KOPT-K1 (cell line): ENCODE data around the gene KRABD2.
"Not testable (repeated sequence)": the region's sequence is repeated elsewhere in the genome, so short reads cannot be mapped to it uniquely, and the experiment has no call there.

Experiments used
- H3K27ac ChIP-seq: fragments of 200-600 bp; sonication (generic); 2 replicates; pipeline ENCODE4 v1.5.1; 2016; ENCODE audit warnings: antibody characterized with exemption, mild to moderate bottlenecking, low read depth, low read length; ENCODE audit not compliant: poor library complexity, severe bottlenecking
- H3K36me3 ChIP-seq: fragments of 200-600 bp; sonication (generic); 2 replicates; pipeline ENCODE4 v1.5.1; 2017; ENCODE audit warnings: antibody characterized with exemption, mild to moderate bottlenecking, low read length, moderate library complexity; ENCODE audit not compliant: insufficient read depth
- H3K9me3 ChIP-seq: fragments of 200-600 bp; sonication (generic); 2 replicates; pipeline ENCODE4 v1.5.1; 2017; ENCODE audit warnings: antibody characterized with exemption, low read length, mild to moderate bottlenecking; ENCODE audit not compliant: insufficient read depth, poor library complexity, severe bottlenecking

The KRABD2 gene

GRCh38 chr17:8402921-8403536, 26.5 kb upstream of the KRABD2 start:
- no peaks in the 10 kb centered on the region for H3K9me3 ChIP-seq

DNA sequence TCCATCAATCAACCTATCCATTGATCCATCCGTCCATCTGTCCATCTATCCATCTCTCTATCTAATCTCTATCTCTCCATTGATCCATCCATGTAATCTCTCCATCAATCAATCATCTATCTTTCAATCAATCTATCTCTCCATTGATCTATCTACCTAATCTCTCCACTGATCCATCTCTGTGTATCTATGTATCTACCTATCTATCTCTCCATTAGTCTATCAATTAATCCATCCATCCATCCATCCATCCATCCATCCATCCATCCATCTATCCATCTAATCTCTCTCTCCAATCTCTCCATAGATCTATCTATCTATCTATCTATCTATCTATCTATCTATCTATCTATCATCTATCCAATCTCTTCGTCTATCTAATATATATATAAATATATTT, 24.6 kb upstream of the KRABD2 start:
- H3K27ac ChIP-seq = no peak overlapping the region
- no peaks in the 10 kb centered on the region for H3K9me3 ChIP-seq
- no peaks in the 10 kb centered on the region for H3K36me3 ChIP-seq

More at GRCh38 chr17:8402921-8403536, 26.5 kb upstream of the KRABD2 start:
- H3K27ac ChIP-seq = no peak overlapping the region
- H3K36me3 ChIP-seq = no peaks in the 10 kb centered on the region

DNA sequence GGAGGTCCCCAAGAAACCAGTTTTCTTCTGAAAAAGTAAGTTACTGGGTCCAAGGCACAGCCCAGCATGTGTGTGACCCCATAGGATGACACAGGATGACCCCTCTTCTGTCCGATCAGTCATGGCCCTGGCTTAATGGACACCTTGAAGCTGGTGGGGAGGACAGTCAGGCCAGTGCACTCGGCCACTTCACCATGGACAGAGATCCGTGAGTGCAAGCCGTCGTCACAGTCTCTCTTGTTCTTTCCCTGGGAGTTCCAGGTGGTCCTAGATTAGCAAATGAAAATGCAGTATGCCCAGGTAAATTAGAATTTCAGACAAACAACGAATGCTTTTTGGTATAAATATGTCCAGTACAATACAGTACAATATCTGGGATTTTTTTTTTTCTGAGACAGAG, 22.5 kb upstream of the KRABD2 start:
- no peak overlapping the region for H3K27ac ChIP-seq
- no peaks in the 10 kb centered on the region for H3K36me3 ChIP-seq
- no peaks in the 10 kb centered on the region for H3K9me3 ChIP-seq

- Histone ChIP-seq H3K9me3 (no peaks in the 10 kb centered on the region), H3K36me3 (no peaks in the 10 kb centered on the region), H3K27ac (no peak within 1 kb of the TSS)
Measured at GRCh38 chr17:8397636-8398035, 21.1 kb upstream of the KRABD2 start, which contains the start of gene RNF222. TSS of gene RNF222 (minus strand) at chr17:8397827. CDS start at chr17:8393461, 4,366 bp downstream.

GRCh38 chr17:8394497-8394896, 18.0 kb upstream of the KRABD2 start:
- H3K36me3 ChIP-seq, H3K9me3 ChIP-seq, H3K27ac ChIP-seq: not testable (repeated sequence)

DNA sequence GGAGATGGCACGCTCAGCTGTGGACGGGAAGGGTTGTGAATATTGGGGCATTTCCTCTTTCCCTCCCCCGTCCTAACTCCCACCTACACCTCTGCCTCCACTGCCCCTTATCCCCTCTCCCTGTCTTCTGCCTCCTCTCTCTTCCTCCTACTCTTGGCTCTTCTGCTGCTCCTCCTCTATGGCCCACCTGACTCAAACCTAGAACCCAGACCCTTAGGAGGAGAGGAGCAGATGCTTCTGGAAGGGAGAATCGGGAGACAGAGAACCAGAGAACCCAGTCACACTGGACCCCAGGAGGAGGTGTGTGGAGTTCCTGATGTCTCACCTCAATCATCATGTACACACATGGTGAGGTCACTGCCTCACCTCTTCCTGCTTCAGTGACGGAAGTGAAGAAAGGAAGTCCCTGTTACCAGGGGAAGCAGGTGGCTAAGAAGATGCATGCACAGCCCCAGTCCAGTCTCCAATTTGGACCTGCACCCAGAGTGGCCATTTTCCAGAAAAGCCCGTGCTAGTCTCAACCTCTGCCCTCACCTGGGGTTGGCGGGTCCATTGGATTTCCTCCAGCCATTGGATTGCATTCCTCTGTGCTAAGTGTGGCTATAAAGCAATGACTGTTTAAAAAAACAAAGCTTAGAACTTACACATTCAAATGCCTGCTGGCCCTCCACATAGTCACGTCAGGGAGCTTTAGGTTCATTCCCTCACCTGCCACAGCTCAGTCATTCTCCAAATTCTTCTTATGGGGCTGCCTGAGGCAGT, 17.1 kb upstream of the KRABD2 start:
- peak overlapping the region; percentile 24 for H3K27ac ChIP-seq
- no peaks in the 10 kb centered on the region for H3K9me3 ChIP-seq
- H3K36me3 ChIP-seq = no peaks in the 10 kb centered on the region

DNA sequence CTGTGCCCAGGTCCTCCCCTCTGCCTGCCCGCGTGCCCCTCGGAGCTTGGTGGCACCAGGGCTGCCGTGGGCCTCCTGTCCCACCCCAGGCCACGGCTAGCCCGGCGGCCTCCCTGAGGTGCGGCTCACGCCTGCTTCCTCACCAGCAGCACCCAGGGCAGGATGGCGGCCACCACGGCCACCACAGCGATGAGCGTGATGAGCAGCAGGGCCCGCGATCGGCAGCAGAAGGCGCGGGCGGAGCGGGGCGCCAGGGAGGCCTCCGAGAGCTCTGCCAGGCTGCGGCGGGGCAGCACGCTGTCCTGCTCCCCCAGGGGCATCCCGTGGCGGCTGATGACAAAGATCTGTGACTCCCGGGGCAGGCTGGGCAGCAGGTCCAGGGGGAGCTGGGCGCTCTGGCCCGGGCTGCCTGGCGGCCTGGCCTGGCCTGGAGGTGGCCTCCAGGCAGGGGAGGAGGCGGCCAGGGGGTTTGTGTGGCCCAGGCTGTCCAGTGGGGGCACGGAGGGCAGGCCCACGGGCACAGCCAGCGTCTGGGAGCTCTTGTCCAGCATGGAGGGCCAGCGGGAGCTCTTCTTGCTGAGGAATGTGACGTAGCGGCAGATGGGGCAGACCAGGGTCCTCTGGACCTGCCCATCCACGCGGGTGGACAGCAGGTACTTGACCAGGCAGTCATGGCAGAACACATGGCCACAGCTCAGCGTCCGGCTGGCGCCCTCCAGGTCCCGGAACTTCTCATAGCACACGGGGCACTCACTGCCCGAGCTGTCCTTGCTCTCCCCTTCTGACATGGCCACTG, 16.4 kb upstream of the KRABD2 start:
- Histone ChIP-seq H3K9me3 (no peaks in the 10 kb centered on the region), H3K27ac (peak overlapping the region; percentile 24), H3K36me3 (no peaks in the 10 kb centered on the region)

DNA sequence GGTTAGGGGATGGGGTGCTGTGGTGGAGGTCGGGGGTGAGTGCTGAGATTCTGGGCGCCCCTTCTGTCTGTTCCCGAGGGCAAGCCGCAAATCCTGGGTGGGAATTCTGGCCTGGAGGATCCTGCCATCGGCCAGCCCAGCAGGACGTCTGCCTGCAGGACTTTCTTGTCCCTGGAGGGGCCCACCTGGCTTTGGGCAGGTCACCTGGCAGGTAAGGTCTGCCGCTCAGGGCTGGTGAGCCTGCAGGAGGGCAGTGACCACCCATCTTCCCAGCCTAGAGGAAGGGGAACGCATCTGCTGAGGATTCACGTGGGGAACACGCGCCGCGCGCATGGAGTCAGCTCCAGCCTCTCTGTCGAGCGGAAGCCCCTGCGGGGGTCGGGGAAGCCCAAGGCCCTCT, 15.8 kb upstream of the KRABD2 start:
- Histone ChIP-seq H3K36me3 (no peaks in the 10 kb centered on the region), H3K9me3 (no peaks in the 10 kb centered on the region), H3K27ac (peak overlapping the region; percentile 2)

DNA sequence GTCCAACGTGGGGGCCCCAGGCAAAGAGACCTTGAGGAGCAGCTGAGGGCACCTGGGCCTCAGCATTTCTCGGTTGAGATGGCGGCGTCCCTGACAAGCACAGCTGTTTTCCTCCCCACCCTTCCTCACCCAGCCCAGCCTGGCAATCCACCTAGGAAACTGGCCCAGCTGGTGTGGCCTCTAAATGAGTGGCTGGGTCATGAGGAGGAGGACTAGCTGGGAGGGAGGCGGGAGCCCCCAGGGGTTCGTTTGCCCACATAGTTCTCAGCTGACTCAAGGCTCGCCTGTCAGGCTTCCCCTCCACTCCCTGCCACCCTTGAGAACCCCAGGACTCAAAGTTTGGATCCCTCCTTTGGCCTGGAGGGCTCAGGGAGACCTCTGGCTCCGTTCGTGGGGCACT, 15.2 kb upstream of the KRABD2 start:
- no peaks in the 10 kb centered on the region for H3K9me3 ChIP-seq
- peak overlapping the region; percentile 2 for H3K27ac ChIP-seq
- H3K36me3 ChIP-seq = no peaks in the 10 kb centered on the region

- Histone ChIP-seq H3K36me3 (no peaks in the 10 kb centered on the region), H3K9me3 (no peaks in the 10 kb centered on the region), H3K27ac (peak overlapping the region; percentile 98)
Measured at GRCh38 chr17:8387914-8388651, 11.6 kb upstream of the KRABD2 start.

DNA sequence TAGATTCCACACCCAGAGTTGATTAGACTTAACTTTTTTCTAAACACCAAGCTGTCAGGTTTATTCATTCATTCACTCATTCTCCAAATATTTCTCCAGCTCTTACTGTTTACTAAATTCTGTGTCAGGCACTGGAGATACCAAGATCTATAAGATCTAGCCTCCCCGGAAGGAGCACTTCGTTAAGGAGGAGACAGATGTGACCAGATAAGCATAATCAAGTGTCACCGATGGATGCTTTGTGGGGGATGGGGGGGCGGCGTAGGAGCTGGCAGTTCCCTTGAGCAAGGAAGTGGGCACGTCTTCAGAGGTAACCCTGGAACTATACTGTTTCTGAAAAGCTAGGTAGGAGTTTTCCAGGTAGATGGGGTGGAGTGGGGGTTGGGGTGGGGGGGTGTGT, 10.3 kb upstream of the KRABD2 start:
- H3K9me3 ChIP-seq = no peaks in the 10 kb centered on the region
- peak overlapping the region; percentile 98 for H3K27ac ChIP-seq
- H3K36me3 ChIP-seq = peaks cover 3% of the 10 kb centered on the region; the same call in 1 of the 2 replicates

- H3K27ac ChIP-seq = peak overlapping the region; percentile 98
- H3K36me3 ChIP-seq = peaks cover 23% of the 10 kb centered on the region
- no peaks in the 10 kb centered on the region for H3K9me3 ChIP-seq
Measured at GRCh38 chr17:8384801-8385378, 8.4 kb upstream of the KRABD2 start.

DNA sequence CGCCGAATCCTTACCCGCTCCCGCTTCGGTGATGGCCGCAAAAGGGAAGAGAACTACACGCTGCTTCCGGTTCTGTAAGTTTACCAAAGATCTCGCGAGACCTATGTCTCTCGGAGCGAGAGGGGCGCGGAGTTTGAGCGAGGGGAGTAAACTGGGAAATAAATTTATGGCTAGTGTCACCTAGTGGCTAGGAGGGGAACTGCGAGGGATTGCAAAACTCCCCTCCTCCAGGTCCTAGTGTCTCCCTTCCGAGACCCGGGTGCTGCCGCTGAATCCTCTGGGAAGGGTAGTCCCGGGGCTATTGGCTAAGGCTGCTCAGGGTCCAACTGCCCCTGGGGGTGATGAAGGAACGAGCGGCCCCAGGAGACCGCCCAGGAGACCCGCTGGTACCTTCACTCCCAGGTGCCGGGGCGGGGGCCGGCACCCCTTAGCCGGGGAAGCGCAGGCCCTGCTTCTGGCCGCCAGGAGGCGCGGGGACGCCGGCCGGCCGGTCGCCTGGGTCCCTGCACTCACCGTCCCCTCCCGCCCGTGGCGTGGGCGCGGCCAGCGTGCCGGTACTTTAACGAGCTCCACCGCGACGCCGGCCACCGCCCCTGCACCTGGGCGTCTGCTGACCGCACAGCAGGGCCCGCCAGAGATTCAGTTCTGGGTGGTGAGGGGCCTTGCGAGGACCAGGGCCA, 6.8 kb upstream of the KRABD2 start, which contains the start of gene RPL26:
Gene RPL26 (minus strand): TSS at position 51 of the 680 bp plus-strand sequence. CDS start 883 bp downstream, outside the sequence.
- H3K9me3 ChIP-seq = no peaks in the 10 kb centered on the region
- peaks cover 39% of the 10 kb centered on the region for H3K36me3 ChIP-seq
- peak within 1 kb of the TSS; percentile 98 for H3K27ac ChIP-seq

DNA sequence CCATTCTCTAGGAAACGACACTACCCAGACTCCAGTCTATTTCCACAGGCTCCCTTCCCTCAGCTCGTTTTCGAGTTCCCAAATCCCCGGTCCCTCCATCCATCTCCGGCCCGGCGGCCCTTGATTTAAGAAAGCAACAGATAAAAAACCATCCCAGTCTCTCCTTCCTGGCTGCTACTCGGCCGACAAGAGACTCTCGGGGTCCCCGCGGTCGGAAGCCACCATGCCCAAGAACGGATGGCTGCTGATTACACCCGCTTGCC, 6.3 kb upstream of the KRABD2 start:
- H3K36me3 ChIP-seq = peaks cover 44% of the 10 kb centered on the region
- H3K9me3 ChIP-seq = no peaks in the 10 kb centered on the region
- peak overlapping the region; percentile 98 for H3K27ac ChIP-seq
